Astrocyte (in vitro differentiated cells and primary cell): Measurements from ENCODE around the gene ZNF556. TPM values are rescaled to one million over a fixed set of nuclear protein-coding genes. Genes with fewer than 3 reads are reported as not detected.

Experiments
- DNase-seq: peaks from one replicate; pipeline ENCODE4 v3.0.0-alpha.2; 2010; ENCODE audit warnings: low read depth
- FAIRE-seq: peaks from 2 replicates; lab custom pipeline; 2011; peaks lifted over from hg19 to GRCh38; lab: Jason Lieb, UNC
- H2AFZ ChIP-seq: 2 replicates; pipeline ENCODE4 v1.6.0; 2012; ENCODE audit warnings: low read depth, low read length, inconsistent platforms
- H3K27ac ChIP-seq: 2 replicates; pipeline ENCODE4 v1.5.1; 2011; ENCODE audit warnings: low read depth, low read length, inconsistent platforms
- H3K27me3 ChIP-seq: 2 replicates; pipeline ENCODE4 v1.6.0; 2011; ENCODE audit warnings: low read length, inconsistent platforms; ENCODE audit not compliant: insufficient read depth
- H3K36me3 ChIP-seq: 2 replicates; pipeline ENCODE4 v1.5.1; 2011; ENCODE audit warnings: low read length, inconsistent platforms; ENCODE audit not compliant: insufficient read depth
- H3K4me1 ChIP-seq: 2 replicates; pipeline ENCODE4 v1.5.1; 2011; ENCODE audit warnings: low read length, inconsistent platforms; ENCODE audit not compliant: insufficient read depth
- H3K4me2 ChIP-seq: 2 replicates; pipeline ENCODE4 v1.6.0; 2012; ENCODE audit warnings: low read length, inconsistent platforms
- H3K4me3 ChIP-seq: 2 replicates; pipeline ENCODE4 v1.5.1; 2011; ENCODE audit warnings: low read depth, mild to moderate bottlenecking, low read length, inconsistent platforms; ENCODE audit not compliant: insufficient read depth
- H3K79me2 ChIP-seq: 2 replicates; pipeline ENCODE4 v1.6.0; 2012; ENCODE audit warnings: mild to moderate bottlenecking, low read length, inconsistent platforms; ENCODE audit not compliant: insufficient read depth
- H3K9ac ChIP-seq: 2 replicates; pipeline ENCODE4 v1.6.0; 2012; ENCODE audit warnings: mild to moderate bottlenecking, low read length, inconsistent platforms
- H3K9me3 ChIP-seq: 2 replicates; pipeline ENCODE4 v1.5.1; 2012; ENCODE audit warnings: low read depth, mild to moderate bottlenecking, low read length, inconsistent platforms; ENCODE audit not compliant: insufficient read depth
- H4K20me1 ChIP-seq: 2 replicates; pipeline ENCODE4 v1.6.0; 2012; ENCODE audit warnings: low read length, inconsistent platforms; ENCODE audit not compliant: insufficient read depth
- H3K27ac Mint-ChIP-seq: one replicate; pipeline ENCODE4 v1.8.0; 2021; ENCODE audit warnings: mild to moderate bottlenecking, mixed read lengths; ENCODE audit not compliant: unreplicated experiment
- H3K27me3 Mint-ChIP-seq: one replicate; pipeline ENCODE4 v1.8.0; 2021; ENCODE audit warnings: low read depth, mixed read lengths; ENCODE audit not compliant: unreplicated experiment
- H3K36me3 Mint-ChIP-seq: one replicate; pipeline ENCODE4 v1.8.0; 2021; ENCODE audit warnings: low read depth, mixed read lengths; ENCODE audit not compliant: unreplicated experiment
- H3K4me1 Mint-ChIP-seq: one replicate; pipeline ENCODE4 v1.8.0; 2021; ENCODE audit warnings: low read depth, mixed read lengths; ENCODE audit not compliant: unreplicated experiment
- H3K4me3 Mint-ChIP-seq: one replicate; pipeline ENCODE4 v1.8.0; 2021; ENCODE audit warnings: mild to moderate bottlenecking, moderate library complexity, mixed read lengths; ENCODE audit not compliant: unreplicated experiment
- H3K9me3 Mint-ChIP-seq: one replicate; pipeline ENCODE4 v1.8.0; 2021; ENCODE audit warnings: mild to moderate bottlenecking, mixed read lengths; ENCODE audit not compliant: unreplicated experiment
- EZH2 ChIP-seq: IDR thresholded peaks from 2 replicates; pipeline ENCODE4 v1.6.1; 2012; ENCODE audit warnings: mild to moderate bottlenecking, low read length, inconsistent platforms; ENCODE audit not compliant: insufficient read depth
- total RNA-seq: library from RNA; stranded (reverse); gene quantifications from 2 replicates; pipeline ENCODE4 v1.2.1, GENCODE V29; 2021
- TF ChIP-seq, protein P1 (sequence below): IDR thresholded peaks from 2 replicates; pipeline ENCODE4 v1.5.1; 2011; ENCODE audit warnings: low read depth, mild to moderate bottlenecking, inconsistent platforms, low read length, moderate library complexity; ENCODE audit not compliant: insufficient read depth

The ZNF556 gene
- total RNA-seq, 1 donor from 2014 or later = not detected

DNA sequence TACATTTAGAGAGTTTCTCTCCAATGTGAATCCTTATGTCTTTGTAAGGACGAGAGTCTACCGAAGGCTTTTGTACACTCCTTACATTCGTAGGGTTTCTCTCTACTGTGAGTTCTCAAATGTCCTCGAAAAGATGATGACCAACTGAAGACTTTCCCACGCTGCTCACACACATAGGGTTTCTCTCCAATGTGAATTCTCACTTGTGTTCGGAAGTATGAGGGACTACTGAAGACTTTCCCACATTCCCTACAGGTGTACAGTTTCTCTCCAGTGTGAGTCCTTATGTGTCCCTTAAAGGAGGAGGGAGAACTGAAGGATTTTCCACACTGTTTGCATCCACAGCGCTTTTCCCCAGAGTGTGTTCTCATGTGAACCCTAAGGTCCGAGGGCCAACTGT, 29.6 kb downstream of the ZNF556 start:
- no peak for FAIRE-seq

DNA sequence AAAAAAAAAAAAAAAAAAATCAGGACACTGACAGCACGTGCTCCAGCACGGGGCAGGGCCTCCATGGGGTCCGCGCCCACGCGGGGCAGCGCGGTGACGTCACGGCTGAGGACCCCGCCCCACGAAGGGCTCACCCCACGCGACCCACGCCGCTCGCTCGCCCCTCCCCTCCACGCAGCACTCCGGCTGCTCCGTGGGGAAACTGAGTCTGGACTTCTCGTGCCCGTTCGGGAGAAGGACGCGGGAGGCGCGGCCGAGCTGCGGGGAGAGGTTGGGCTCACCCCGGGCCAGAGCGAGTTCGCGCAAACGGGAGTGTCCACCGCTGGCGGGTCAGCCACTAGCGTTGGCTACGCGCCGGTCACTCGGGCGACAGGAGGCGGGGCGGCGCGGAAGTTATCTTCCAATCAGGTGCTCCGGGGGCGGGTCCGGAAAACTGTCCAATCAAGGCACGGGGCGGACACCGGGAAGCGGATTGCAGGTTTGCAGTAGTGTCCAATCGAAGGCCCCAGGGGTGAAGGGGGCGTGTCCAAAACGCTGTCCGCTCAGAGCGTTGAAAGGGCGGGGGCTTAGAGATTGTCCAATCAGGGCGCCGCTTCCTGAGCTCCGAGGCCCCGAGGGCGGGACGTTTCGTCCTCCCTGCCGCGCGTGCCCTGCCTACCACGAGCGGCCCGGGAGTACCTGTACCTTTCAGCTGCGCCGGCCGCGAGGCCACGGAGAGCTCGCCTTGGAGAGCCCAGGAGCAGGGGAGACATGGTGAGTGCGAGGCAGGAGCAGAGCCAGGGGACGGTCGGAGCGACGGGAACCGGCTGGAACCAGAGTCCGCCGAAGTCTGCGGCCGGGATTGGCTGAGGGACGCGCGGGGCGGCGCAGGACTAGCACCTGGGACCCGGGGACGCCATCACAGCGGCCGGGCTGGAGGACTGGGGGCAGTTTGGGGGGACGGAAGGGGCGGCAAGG, 33.4 kb downstream of the ZNF556 start, which contains the start of gene ZNF57:
ZNF57 (plus strand) TSS at position 633 of the 957 bp plus-strand sequence; CDS start at position 751, 118 bp downstream.
- peaks cover 14% of the 10 kb centered on the region for H3K27me3 Mint-ChIP-seq
- peaks cover 18% of the 10 kb centered on the region for H3K9me3 Mint-ChIP-seq
- H3K4me3 Mint-ChIP-seq = no peak within 1 kb of the TSS
- Histone ChIP-seq H3K27me3 (no peaks in the 10 kb centered on the region), H3K4me1 (no peaks in the 10 kb centered on the region), H4K20me1 (no peaks in the 10 kb centered on the region), H3K4me2 (peak within 1 kb of the TSS; percentile 97), H3K79me2 (peaks cover 18% of the 10 kb centered on the region), H3K9ac (peak within 1 kb of the TSS; percentile 82), H2AFZ (peak within 1 kb of the TSS; percentile 99), H3K9me3 (peaks cover 8% of the 10 kb centered on the region), H3K27ac (peak within 1 kb of the TSS; percentile 72), H3K36me3 (no peaks in the 10 kb centered on the region), H3K4me3 (peak within 1 kb of the TSS; percentile 76)
- FAIRE-seq (no peak), DNase-seq (peak; percentile 97)
- TF ChIP-seq, protein P1, sequence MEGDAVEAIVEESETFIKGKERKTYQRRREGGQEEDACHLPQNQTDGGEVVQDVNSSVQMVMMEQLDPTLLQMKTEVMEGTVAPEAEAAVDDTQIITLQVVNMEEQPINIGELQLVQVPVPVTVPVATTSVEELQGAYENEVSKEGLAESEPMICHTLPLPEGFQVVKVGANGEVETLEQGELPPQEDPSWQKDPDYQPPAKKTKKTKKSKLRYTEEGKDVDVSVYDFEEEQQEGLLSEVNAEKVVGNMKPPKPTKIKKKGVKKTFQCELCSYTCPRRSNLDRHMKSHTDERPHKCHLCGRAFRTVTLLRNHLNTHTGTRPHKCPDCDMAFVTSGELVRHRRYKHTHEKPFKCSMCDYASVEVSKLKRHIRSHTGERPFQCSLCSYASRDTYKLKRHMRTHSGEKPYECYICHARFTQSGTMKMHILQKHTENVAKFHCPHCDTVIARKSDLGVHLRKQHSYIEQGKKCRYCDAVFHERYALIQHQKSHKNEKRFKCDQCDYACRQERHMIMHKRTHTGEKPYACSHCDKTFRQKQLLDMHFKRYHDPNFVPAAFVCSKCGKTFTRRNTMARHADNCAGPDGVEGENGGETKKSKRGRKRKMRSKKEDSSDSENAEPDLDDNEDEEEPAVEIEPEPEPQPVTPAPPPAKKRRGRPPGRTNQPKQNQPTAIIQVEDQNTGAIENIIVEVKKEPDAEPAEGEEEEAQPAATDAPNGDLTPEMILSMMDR = no peak
- TF ChIP-seq EZH2 = no peak
- H3K36me3 Mint-ChIP-seq = no peaks in the 10 kb centered on the region
- no peak within 1 kb of the TSS for H3K27ac Mint-ChIP-seq
- H3K4me1 Mint-ChIP-seq = no peaks in the 10 kb centered on the region

More for the DNA sequence above, 29.6 kb downstream of the ZNF556 start:
- Histone ChIP-seq H3K9me3 (peaks cover 8% of the 10 kb centered on the region), H3K79me2 (peaks cover 1% of the 10 kb centered on the region), H3K27me3 (no peaks in the 10 kb centered on the region), H3K4me1 (no peaks in the 10 kb centered on the region), H3K36me3 (no peaks in the 10 kb centered on the region), H2AFZ (no peak overlapping the region), H4K20me1 (no peaks in the 10 kb centered on the region), H3K9ac (no peak overlapping the region), H3K4me3 (no peak overlapping the region), H3K4me2 (no peak overlapping the region), H3K27ac (no peak overlapping the region)
- H3K36me3 Mint-ChIP-seq = no peaks in the 10 kb centered on the region
- no peak for DNase-seq
- H3K4me3 Mint-ChIP-seq = no peak overlapping the region
- TF ChIP-seq, protein P1 = no peak
- no peak overlapping the region for H3K27ac Mint-ChIP-seq
- H3K4me1 Mint-ChIP-seq = no peaks in the 10 kb centered on the region
- H3K27me3 Mint-ChIP-seq = peaks cover 3% of the 10 kb centered on the region
- peaks cover 24% of the 10 kb centered on the region for H3K9me3 Mint-ChIP-seq
